Left ventricle myocardium inferior (tissue), 1 donor: ENCODE results near the gene SOWAHA. TPM values are rescaled to one million over a fixed set of nuclear protein-coding genes. Genes with fewer than 3 reads are reported as not detected.
A peak's percentile ranks its signal among the peaks of the same experiment; 100 is the strongest.

ENCODE experiments used
- DNase-seq: peaks from one replicate; pipeline ENCODE4 v3.0.0-alpha.2; 2020
- H3K27ac ChIP-seq: fragments of 200-600 bp; replicated peaks from 2 replicates; pipeline ENCODE4 v1.8.0; 2021
- H3K27me3 ChIP-seq: fragments of 200-600 bp; 2 replicates; pipeline ENCODE4 v1.8.0; 2021; ENCODE audit warnings: low read depth
- H3K36me3 ChIP-seq: fragments of 200-600 bp; 2 replicates; pipeline ENCODE4 v1.8.0; 2021
- H3K4me1 ChIP-seq: fragments of 200-600 bp; 2 replicates; pipeline ENCODE4 v1.8.0; 2021
- H3K4me3 ChIP-seq: fragments of 200-600 bp; 2 replicates; pipeline ENCODE4 v1.8.0; 2021; ENCODE audit warnings: mild to moderate bottlenecking, moderate library complexity
- H3K9me3 ChIP-seq: fragments of 200-600 bp; replicated peaks from 2 replicates; pipeline ENCODE4 v1.8.0; 2021
- intact Hi-C: fragments of 100-400 bp; cut with micrococcal nuclease; formaldehyde crosslinking; loops from one replicate; pipeline ENCODE4 v1.11.0; 2022
- total RNA-seq: library from RNA; stranded (reverse); fragmentation: NEBNext Ultra II Directional; extraction: Animal tissue kit (Norgen Biotek cat#: 25700); gene quantifications from one replicate; pipeline ENCODE4 v1.2.1, GENCODE V29; 2021
- TF ChIP-seq, protein P1 (sequence below): fragments of 200-600 bp; IDR thresholded peaks from 2 replicates; pipeline ENCODE4 v1.8.0; 2021; ENCODE audit warnings: antibody characterized with exemption, mild to moderate bottlenecking, borderline replicate concordance
- donor health status: DM: no; HTN: yes; CAD: no; lungs with severe emphysema.

The SOWAHA gene
- total RNA-seq, 1 donor from 2014 or later: not detected

DNA sequence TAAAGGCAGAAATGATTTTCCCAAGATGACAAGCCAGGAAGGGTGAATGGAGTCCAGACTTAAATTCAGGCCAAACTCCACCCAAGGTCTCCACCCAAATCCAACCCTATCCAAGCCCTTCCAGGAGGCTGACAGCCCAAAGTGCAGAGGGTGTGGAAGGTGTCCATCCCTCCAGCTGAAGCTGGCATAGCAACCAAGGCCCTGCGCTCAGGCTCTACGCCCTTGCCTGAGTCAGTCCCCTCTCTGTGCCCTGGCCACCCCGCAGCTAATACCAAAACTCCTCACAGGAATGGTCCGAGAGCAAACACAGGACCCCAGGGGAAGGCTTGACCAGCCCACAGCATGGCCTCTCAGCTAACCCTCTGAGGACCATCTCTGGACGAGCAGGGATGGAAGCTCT, 38.2 kb upstream of the SOWAHA start:
- intact Hi-C loops: no loop called here
- TF ChIP-seq, protein P1, sequence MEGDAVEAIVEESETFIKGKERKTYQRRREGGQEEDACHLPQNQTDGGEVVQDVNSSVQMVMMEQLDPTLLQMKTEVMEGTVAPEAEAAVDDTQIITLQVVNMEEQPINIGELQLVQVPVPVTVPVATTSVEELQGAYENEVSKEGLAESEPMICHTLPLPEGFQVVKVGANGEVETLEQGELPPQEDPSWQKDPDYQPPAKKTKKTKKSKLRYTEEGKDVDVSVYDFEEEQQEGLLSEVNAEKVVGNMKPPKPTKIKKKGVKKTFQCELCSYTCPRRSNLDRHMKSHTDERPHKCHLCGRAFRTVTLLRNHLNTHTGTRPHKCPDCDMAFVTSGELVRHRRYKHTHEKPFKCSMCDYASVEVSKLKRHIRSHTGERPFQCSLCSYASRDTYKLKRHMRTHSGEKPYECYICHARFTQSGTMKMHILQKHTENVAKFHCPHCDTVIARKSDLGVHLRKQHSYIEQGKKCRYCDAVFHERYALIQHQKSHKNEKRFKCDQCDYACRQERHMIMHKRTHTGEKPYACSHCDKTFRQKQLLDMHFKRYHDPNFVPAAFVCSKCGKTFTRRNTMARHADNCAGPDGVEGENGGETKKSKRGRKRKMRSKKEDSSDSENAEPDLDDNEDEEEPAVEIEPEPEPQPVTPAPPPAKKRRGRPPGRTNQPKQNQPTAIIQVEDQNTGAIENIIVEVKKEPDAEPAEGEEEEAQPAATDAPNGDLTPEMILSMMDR: no peak
- DNase-seq: no peak
- Histone ChIP-seq H3K36me3 (no peaks in the 10 kb centered on the region), H3K27me3 (no peaks in the 10 kb centered on the region), H3K4me1 (peaks cover 80% of the 10 kb centered on the region), H3K27ac (peak overlapping the region; percentile 90), H3K9me3 (no peaks in the 10 kb centered on the region), H3K4me3 (peak overlapping the region; percentile 95)

DNA sequence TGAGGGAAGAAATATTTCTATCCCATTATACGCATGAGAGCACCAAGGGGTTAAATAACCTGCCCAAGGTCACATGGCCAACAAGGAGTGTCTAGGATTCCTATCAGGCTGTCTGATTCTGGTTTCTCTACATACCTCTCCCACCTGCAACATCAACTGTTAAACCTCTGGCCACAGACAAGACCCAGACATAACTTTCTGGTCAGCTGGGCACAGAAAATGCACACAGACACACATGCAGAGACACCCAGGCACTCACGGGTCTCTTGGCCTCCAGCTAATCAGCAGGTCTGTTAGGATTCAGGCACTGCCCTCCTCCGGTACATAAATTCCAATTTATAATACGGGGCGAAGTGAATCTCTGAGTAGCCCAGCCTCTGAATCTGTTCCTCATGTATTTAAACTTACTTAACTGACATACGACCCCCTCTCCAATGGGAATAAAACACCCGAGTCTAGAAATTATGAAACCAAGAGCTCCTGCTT, 37.6 kb upstream of the SOWAHA start:
- Histone ChIP-seq H3K4me3 (peak overlapping the region; percentile 95), H3K36me3 (no peaks in the 10 kb centered on the region), H3K9me3 (no peaks in the 10 kb centered on the region), H3K4me1 (peaks cover 75% of the 10 kb centered on the region), H3K27me3 (no peaks in the 10 kb centered on the region), H3K27ac (peak overlapping the region; percentile 90)
- DNase-seq: no peak
- TF ChIP-seq, protein P1: no peak
- intact Hi-C loops: no loop called here

DNA sequence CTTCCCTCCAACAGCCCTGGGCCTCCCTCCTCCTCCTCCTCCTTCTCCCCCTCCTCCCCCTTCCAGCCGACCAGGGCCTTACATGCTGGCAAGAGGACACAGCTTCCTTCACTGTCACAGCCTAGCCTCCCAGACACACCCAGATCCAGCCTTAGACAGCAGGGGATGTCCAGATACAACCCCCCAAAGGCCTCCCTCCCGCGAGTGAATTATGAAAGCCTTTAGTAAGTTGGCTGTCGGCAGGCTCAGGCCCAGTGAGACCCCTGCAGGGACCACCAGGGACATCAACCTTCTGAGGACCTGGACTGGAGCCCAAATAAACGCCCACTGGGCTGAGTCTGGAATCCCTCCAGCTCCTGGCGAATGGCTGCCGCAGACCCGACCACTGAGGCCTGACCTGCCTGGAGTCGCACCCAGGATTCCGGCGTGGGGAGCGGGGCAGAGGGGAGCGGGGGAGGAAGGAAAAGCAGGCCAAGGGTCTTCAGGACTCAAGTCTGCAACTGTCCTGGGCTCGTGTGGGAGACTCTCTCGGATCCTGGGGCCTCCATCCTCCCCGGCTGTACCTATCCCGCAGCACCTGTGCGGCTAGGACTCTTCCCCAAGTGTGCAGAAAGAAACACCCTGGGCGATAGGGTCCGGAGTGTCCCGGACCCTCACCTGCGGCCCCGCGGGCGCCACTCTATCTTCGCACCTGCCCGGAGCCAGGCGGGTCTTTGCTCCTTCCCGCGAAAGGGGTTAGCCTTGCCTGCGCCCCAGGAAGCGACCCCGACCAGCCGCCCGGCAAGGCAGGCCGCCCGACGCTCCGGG, 36.8 kb upstream of the SOWAHA start:
- Histone ChIP-seq H3K9me3 (no peaks in the 10 kb centered on the region), H3K27me3 (no peaks in the 10 kb centered on the region), H3K4me1 (peaks cover 67% of the 10 kb centered on the region), H3K4me3 (peak overlapping the region; percentile 95), H3K36me3 (no peaks in the 10 kb centered on the region), H3K27ac (peak overlapping the region; percentile 90)
- intact Hi-C loops: no loop called here
- DNase-seq: peak; percentile 36
- TF ChIP-seq, protein P1: no peak

DNA sequence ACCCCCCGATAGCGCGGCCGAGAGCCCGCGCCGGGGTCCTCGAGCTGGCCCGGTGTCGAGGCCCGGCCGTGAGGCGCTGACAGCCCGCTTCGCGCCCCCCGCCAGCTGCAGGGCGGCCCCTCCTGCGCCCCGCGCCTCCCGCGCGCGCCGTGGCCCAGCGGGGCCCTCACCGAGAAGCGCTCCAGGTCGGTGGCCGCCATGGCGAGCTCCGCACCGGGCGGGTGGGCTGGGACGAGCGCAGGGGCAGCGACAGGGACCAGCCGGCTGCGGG, 36.2 kb upstream of the SOWAHA start:
- peaks cover 62% of the 10 kb centered on the region for H3K4me1 ChIP-seq
- no peak for DNase-seq
- TF ChIP-seq, protein P1: no peak
- H3K27me3 ChIP-seq: no peaks in the 10 kb centered on the region
- peak overlapping the region; percentile 90 for H3K27ac ChIP-seq
- H3K9me3 ChIP-seq: no peaks in the 10 kb centered on the region
- H3K36me3 ChIP-seq: no peaks in the 10 kb centered on the region
- intact Hi-C loops: no loop called here
- peak overlapping the region; percentile 95 for H3K4me3 ChIP-seq

DNA sequence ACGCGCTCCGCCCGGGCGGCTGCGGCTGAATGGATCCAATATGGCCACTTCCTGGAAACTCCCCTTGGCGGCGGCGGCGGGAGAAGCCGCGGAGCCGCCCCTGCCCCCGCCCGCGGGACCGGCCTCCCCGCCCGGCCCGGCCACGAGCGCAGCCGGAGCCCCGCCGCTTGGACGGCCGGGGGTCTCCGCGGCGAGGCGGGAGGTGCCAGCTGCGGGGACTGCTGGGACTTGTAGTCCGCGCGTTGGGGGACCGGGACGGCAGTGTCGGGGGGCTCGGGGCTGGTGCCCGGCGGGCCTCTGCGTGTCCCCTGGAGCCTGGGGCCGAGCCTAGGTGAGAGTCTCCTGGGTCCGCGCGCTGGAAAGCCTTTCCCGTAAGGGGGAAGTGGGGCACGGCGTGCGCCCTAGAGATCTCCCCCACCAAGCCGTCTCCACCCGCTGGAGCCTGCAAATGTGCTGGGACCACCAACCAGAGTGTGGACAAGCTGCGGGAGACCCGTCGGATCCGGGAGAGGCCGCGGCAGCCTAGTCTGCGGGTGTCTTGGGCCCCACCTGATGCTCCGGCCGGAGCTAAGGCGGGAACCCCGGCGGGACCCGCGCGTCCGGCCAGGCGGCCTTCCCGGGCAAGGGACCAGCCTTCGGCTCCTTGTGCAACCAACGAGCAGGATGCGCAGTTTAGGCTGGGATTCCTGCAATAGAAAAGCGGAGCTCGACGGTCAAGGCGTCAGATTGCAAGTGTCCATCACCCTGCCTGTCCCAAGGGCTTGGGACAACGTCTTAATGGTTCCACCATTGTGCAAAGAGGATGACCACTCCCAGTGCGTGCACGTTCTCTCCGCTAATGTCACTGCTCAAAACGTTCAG, 35.7 kb upstream of the SOWAHA start, which contains the start of gene SEPTIN8:
SEPTIN8 (minus strand) TSS at position 31 of the 861 bp plus-strand sequence. CDS start 102 bp downstream, outside the sequence.
- intact Hi-C loops: no loop called here

More for the DNA sequence above, 35.7 kb upstream of the SOWAHA start, which contains the start of gene SEPTIN8:
- Histone ChIP-seq H3K9me3 (no peaks in the 10 kb centered on the region), H3K36me3 (no peaks in the 10 kb centered on the region), H3K27me3 (no peaks in the 10 kb centered on the region), H3K4me3 (peak within 1 kb of the TSS; percentile 95), H3K27ac (peak within 1 kb of the TSS; percentile 90), H3K4me1 (peaks cover 56% of the 10 kb centered on the region)
- peak; percentile 66 for DNase-seq
- TF ChIP-seq, protein P1: peak; percentile 26
